HEK293 (cell line): ENCODE measurements around the gene COX19.
A peak's percentile ranks its signal among the peaks of the same experiment; 100 is the strongest.

Experiments used
- CTCF ChIA-PET: fragments of 350-600 bp; formaldehyde crosslinking; extraction: SDS; loops from one replicate; lab custom pipeline; 2021; ENCODE audit warnings: antibody characterized with exemption; lab: Yijun Ruan, JAX
- POLR2A ChIA-PET: fragments of 300-600 bp; formaldehyde crosslinking; extraction: SDS; loops from one replicate; lab custom pipeline; 2020; ENCODE audit warnings: antibody characterized with exemption, inconsistent platforms; lab: Yijun Ruan, JAX
- H3K27ac ChIP-seq: fragments of 200-500 bp; sonication (Bioruptor generic); 2 replicates; pipeline ENCODE4 v1.5.1; 2014; ENCODE audit warnings: low read depth, low read length, control low read depth, inconsistent platforms; ENCODE audit errors: extremely low read depth
- H3K36me3 ChIP-seq, 2 experiments: fragments of 200-500 bp in 1 of 2; sonication (Bioruptor generic) in 1 of 2; 1 replicate in 1 of 2; 2 replicates in 1 of 2; pipeline ENCODE4 v1.5.1; 2014 to 2017; ENCODE audit warnings: inconsistent platforms in 2 of 2, low read length in 2 of 2; ENCODE audit not compliant: control insufficient read depth in 2 of 2, insufficient read depth in 1 of 2
- H3K4me1 ChIP-seq: fragments of 200-500 bp; sonication (Bioruptor generic); 2 replicates; pipeline ENCODE4 v1.5.1; 2014; ENCODE audit warnings: mild to moderate bottlenecking, low read length, inconsistent platforms; ENCODE audit not compliant: control insufficient read depth, insufficient read depth
- H3K4me3 ChIP-seq: 2 replicates; pipeline ENCODE4 v1.5.1; 2011; ENCODE audit warnings: low read depth, mild to moderate bottlenecking, control low read depth, low read length, moderate library complexity
- H3K9me3 ChIP-seq: fragments of 200-500 bp; sonication (Bioruptor generic); 2 replicates; pipeline ENCODE4 v1.5.1; 2014; ENCODE audit warnings: low read depth, low read length, inconsistent platforms; ENCODE audit not compliant: control insufficient read depth, insufficient read depth
- FEZF1 ChIP-seq: fragments of 450-650 bp; formaldehyde crosslinking; IDR thresholded peaks from 2 replicates; pipeline ENCODE4 v1.5.1; 2016; ENCODE audit warnings: missing biosample characterization, missing genetic modification characterization
- GLIS2 ChIP-seq: fragments of 450-650 bp; formaldehyde crosslinking; IDR thresholded peaks from 2 replicates; pipeline ENCODE4 v1.5.1; 2016; ENCODE audit warnings: missing biosample characterization, missing genetic modification characterization
- TCF7L2 ChIP-seq: IDR thresholded peaks from 2 replicates; pipeline ENCODE4 v1.6.1; 2011; ENCODE audit warnings: low read depth, mild to moderate bottlenecking, inconsistent platforms, low read length, moderate library complexity, borderline replicate concordance
- ZNF18 ChIP-seq: fragments of 450-650 bp; formaldehyde crosslinking; IDR thresholded peaks from 2 replicates; pipeline ENCODE4 v1.5.1; 2016; ENCODE audit warnings: missing biosample characterization, missing genetic modification characterization
- ZNF302 ChIP-seq: fragments of 450-650 bp; formaldehyde crosslinking; IDR thresholded peaks from 2 replicates; pipeline ENCODE4 v1.5.1; 2016; ENCODE audit warnings: missing biosample characterization, missing genetic modification characterization, low read depth
- ZNF394 ChIP-seq: fragments of 450-650 bp; formaldehyde crosslinking; IDR thresholded peaks from 2 replicates; pipeline ENCODE4 v1.5.1; 2016; ENCODE audit warnings: missing biosample characterization, missing genetic modification characterization, mild to moderate bottlenecking, moderate library complexity, borderline replicate concordance
- ZNF433 ChIP-seq: fragments of 450-650 bp; formaldehyde crosslinking; IDR thresholded peaks from 2 replicates; pipeline ENCODE4 v1.5.1; 2016; ENCODE audit warnings: missing biosample characterization, missing genetic modification characterization, low read depth
- ZNF639 ChIP-seq: fragments of 450-650 bp; formaldehyde crosslinking; IDR thresholded peaks from 2 replicates; pipeline ENCODE4 v1.5.1; 2016; ENCODE audit warnings: missing biosample characterization, missing genetic modification characterization
- ZNF654 ChIP-seq: fragments of 450-650 bp; formaldehyde crosslinking; IDR thresholded peaks from 2 replicates; pipeline ENCODE4 v1.5.1; 2016; ENCODE audit warnings: low read depth, missing biosample characterization, missing genetic modification characterization

The COX19 gene

DNA sequence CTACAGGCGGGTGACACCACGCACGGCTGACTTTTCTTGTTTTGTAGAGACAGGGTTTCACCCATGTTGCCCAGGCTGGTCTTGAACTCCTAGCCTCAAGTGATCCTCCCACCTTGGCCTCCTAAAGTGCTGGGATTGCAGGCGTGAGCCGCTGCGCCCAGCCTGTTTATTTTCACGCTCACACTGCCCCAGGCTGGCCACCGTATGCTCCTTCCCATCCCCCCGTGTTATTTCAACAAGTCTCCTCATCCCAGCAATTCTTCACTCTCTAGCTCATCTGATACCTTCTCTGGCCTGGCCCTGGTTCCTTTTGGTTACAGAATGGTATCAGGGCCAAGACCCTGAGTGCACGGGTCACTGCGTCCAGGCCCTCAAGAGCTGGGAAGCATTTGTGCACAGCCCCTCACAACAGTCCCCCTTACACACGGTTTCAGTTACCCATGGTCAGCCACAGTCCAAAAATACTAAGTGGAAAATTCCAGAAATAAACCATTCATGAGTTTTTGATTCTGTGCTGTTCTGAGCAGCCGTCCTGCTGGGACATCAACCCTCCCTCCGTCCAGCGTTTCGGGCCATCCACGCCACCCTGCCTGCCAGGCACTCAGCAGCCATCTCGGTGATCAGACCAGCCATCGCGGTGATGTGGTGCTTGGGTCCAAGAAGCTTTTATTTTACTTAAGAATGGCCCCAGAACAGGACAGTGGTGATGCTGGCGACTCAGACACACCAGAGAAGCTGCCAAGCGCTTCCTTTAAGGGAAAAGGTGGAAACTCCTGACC is 8.9 kb downstream of the COX19 start:
- H3K4me3 ChIP-seq, result no peak overlapping the region
- no peak for TF ChIP-seq ZNF433 (tag by site-specific recombination)
- peak; percentile 88 for TF ChIP-seq ZNF18 (tag by site-specific recombination)
- no peaks in the 10 kb centered on the region for H3K4me1 ChIP-seq
- ChIA-PET CTCF (interaction anchor here (0.6 to 1.2 kb wide), 6 partner anchors 9 to 227 kb away, joined by 3 to 5 read pairs (median 3); partner anchors contain the start of gene COX19), POLR2A (interaction anchor here (0.6 to 2.2 kb wide), 2 partner anchors 9 to 22 kb away, joined by 3 to 9 read pairs; partner anchors contain the start of gene COX19)
- no peak overlapping the region for H3K27ac ChIP-seq
- no peaks in the 10 kb centered on the region for H3K9me3 ChIP-seq
- peaks cover 13 to 36% of the 10 kb centered on the region in 2 experiments; a peak in 2 of 3 replicates for H3K36me3 ChIP-seq

DNA sequence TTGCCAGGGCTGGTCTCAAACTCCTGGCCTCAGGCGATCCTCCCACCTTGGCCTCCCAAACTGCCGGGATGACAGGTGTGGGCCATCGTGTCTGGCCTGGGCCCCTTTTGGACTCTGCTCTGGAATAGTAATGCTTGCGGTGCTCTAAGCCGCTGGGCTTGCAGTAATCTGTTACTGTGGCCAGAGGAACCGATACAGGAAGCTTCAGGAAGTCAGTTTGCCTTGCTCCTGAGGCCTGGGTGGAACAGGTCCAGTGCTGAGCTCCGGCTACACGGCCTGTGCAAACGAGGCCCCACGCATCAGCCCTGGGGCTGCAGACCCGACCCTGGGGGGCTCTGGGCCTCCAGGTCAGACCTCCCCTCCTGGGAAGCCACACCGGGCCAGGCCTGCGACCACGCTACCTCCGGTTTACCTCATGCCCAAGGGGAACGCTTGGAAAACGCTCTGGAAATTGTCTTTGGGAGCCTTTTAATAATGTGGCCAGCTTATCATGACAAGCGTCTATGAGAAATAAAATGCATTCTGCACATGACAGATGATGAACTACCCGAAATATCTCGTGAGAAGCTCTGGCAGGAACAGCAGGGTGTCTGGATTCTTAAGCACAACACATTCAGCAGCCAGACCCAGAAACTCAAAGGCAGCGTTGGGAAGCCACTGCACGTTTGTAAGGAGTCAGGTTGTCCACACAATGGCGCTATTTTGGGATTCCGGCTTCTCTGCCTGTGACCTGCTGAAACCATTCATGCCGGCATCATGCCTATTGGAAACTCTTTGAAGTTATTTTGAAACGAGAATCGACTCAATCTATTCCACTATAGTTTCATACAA is 10.7 kb downstream of the COX19 start:
- TF ChIP-seq TCF7L2, result 0 out of 2 replicates have a peak, but pooled peaks have one; percentile 23
- TF ChIP-seq ZNF394 (tag by site-specific recombination), result no peak
- 0 out of 2 replicates have a peak, but pooled peaks have one; percentile 8 for TF ChIP-seq ZNF654 (tag by site-specific recombination)
- ChIA-PET POLR2A (no interaction called here), CTCF (interaction anchor here (0.9 kb wide), 1 partner anchor 212 kb away, joined by 4 read pairs; no protein-coding TSS in a partner anchor)
- H3K9me3 ChIP-seq, result no peaks in the 10 kb centered on the region
- H3K27ac ChIP-seq, result no peak overlapping the region
- H3K4me1 ChIP-seq, result no peaks in the 10 kb centered on the region
- H3K4me3 ChIP-seq, result no peak overlapping the region
- peaks cover 0 to 27% of the 10 kb centered on the region in 2 experiments; a peak in 2 of 3 replicates for H3K36me3 ChIP-seq

DNA sequence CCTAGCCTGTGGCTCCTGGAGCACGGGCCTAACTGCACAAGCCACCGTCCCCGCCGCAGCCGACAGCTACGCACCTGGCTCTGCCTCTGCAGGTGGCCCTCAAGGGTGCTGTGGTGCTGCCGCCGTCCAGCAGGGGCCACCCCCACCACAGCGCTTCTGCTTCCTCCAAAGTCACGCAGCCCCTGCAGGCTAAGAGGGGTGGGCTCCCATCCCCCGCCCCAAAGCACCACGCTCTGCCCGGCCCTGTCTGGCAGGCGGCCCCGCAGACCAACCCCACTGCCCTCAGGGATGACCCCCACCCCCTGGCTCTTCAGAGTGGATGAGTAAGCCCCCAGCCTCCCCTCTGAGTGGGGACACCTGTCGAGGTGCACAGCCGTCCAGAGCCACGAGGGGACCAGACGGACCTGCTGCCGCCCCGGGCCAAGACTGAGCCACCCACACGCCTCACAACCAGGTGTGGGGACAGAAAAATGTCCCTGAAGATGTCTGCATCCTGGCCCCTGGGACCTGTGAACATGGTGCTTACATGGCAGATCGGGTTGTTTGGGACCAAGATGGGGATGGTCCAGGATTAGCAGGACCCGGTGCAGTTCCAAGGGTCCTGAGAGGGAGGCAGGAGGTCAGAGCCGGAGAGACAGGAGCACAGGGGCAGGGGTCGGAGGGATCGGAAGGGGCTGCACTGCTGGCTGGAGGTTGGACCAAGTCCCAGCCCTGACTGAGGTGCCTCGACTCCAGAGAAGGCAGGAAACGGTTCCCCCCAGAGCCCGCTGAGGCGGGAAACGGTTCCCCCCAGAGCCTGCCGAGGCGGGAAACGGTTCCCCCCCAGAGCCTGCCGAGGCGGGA is 11.9 kb downstream of the COX19 start:
- TF ChIP-seq ZNF639, result no peak
- no peak for TF ChIP-seq FEZF1 (tag by site-specific recombination)
- TF ChIP-seq GLIS2, result peak; percentile 13; the same call in 1 of the 2 replicates
- TF ChIP-seq ZNF302, result no peak
- Histone ChIP-seq H3K9me3 (no peaks in the 10 kb centered on the region), H3K4me3 (no peak overlapping the region), H3K36me3 (peaks cover 0 to 16% of the 10 kb centered on the region in 2 experiments; a peak in 2 of 3 replicates), H3K4me1 (no peaks in the 10 kb centered on the region), H3K27ac (no peak overlapping the region)
- POLR2A ChIA-PET, result no interaction called here
- CTCF ChIA-PET, result no interaction called here
